Measurements from ENCODE around the gene PPP2R5B. TPM values are rescaled to one million over a fixed set of nuclear protein-coding genes. Genes with fewer than 3 reads are reported as not detected.
"Not testable (repeated sequence)": the region's sequence is repeated elsewhere in the genome, so short reads cannot be mapped to it uniquely, and the experiment has no call there.

Gene PPP2R5B
- total RNA-seq, 1 experiment from 2014 or later, result 1.8 TPM

- Histone ChIP-seq H2AFZ (ENCODE audit: low read length) (no peak within 1 kb of the TSS), H3K9me2 (replicated peaks; ENCODE audit: insufficient read depth, low read length) (no peaks in the 10 kb centered on the region), H3K79me2 (ENCODE audit: low read length) (no peaks in the 10 kb centered on the region), H3K4me1 (ENCODE audit: low read length) (peaks cover 14% of the 10 kb centered on the region), H3K9me3 (ENCODE audit: low read length) (no peaks in the 10 kb centered on the region), H4K20me1 (ENCODE audit: insufficient read depth, low read depth, low read length) (no peaks in the 10 kb centered on the region), H3K4me2 (ENCODE audit: low read depth, low read length, poor library complexity, severe bottlenecking) (no peak within 1 kb of the TSS), H3K27me3 (ENCODE audit: low read length) (no peaks in the 10 kb centered on the region), H3K27ac (ENCODE audit: low read length) (no peak within 1 kb of the TSS), H3K36me3 (ENCODE audit: insufficient read depth, low read length) (no peaks in the 10 kb centered on the region), H3K4me3 (ENCODE audit: low read length) (no peak within 1 kb of the TSS), H3K9ac (ENCODE audit: low read length) (no peak within 1 kb of the TSS)
- no peak for DNase-seq
Measured at GRCh38 chr11:64971421-64972233, 47.1 kb downstream of the PPP2R5B start, which contains the start of gene MAJIN. Gene MAJIN, minus strand, starts transcription at chr11:64972108. Its CDS starts 12,703 bp downstream, at chr11:64959405.

GRCh38 chr11:64974124-64974523, 49.6 kb downstream of the PPP2R5B start:
- Histone ChIP-seq H2AFZ (ENCODE audit: low read length) (no peak overlapping the region), H3K4me2 (ENCODE audit: low read depth, low read length, poor library complexity, severe bottlenecking) (no peak overlapping the region)

GRCh38 chr11:64976651-64977050, 52.2 kb downstream of the PPP2R5B start:
- no peaks in the 10 kb centered on the region for H4K20me1 ChIP-seq (ENCODE audit: insufficient read depth, low read depth, low read length)
- no peak overlapping the region for H3K4me2 ChIP-seq (ENCODE audit: low read depth, low read length, poor library complexity, severe bottlenecking)
- peaks cover 14% of the 10 kb centered on the region for H3K4me1 ChIP-seq (ENCODE audit: low read length)
- H3K27ac ChIP-seq (ENCODE audit: low read length), result no peak overlapping the region
- H2AFZ ChIP-seq (ENCODE audit: low read length), result no peak overlapping the region
- no peak for DNase-seq
- no peaks in the 10 kb centered on the region for H3K79me2 ChIP-seq (ENCODE audit: low read length)
- H3K9me2 ChIP-seq (replicated peaks; ENCODE audit: insufficient read depth, low read length), result no peaks in the 10 kb centered on the region
- no peaks in the 10 kb centered on the region for H3K36me3 ChIP-seq (ENCODE audit: insufficient read depth, low read length)
- no peak overlapping the region for H3K9ac ChIP-seq (ENCODE audit: low read length)
- H3K9me3 ChIP-seq (ENCODE audit: low read length), result no peaks in the 10 kb centered on the region
- no peak overlapping the region for H3K4me3 ChIP-seq (ENCODE audit: low read length)
- no peaks in the 10 kb centered on the region for H3K27me3 ChIP-seq (ENCODE audit: low read length)

More at GRCh38 chr11:64974124-64974523, 49.6 kb downstream of the PPP2R5B start:
- H3K4me3 ChIP-seq (ENCODE audit: low read length), result no peak overlapping the region
- no peaks in the 10 kb centered on the region for H4K20me1 ChIP-seq (ENCODE audit: insufficient read depth, low read depth, low read length)
- no peaks in the 10 kb centered on the region for H3K79me2 ChIP-seq (ENCODE audit: low read length)
- no peak for DNase-seq
- H3K36me3 ChIP-seq (ENCODE audit: insufficient read depth, low read length), result no peaks in the 10 kb centered on the region
- H3K9ac ChIP-seq (ENCODE audit: low read length), result no peak overlapping the region
- H3K27ac ChIP-seq (ENCODE audit: low read length), result no peak overlapping the region
- peaks cover 14% of the 10 kb centered on the region for H3K4me1 ChIP-seq (ENCODE audit: low read length)
- H3K9me3 ChIP-seq (ENCODE audit: low read length), result no peaks in the 10 kb centered on the region
- H3K27me3 ChIP-seq (ENCODE audit: low read length), result no peaks in the 10 kb centered on the region
- no peaks in the 10 kb centered on the region for H3K9me2 ChIP-seq (replicated peaks; ENCODE audit: insufficient read depth, low read length)

GRCh38 chr11:64983339-64983738, 58.9 kb downstream of the PPP2R5B start:
- H2AFZ ChIP-seq (ENCODE audit: low read length); H3K9me3 ChIP-seq (ENCODE audit: low read length); H3K4me3 ChIP-seq (ENCODE audit: low read length); H3K36me3 ChIP-seq (ENCODE audit: insufficient read depth, low read length); DNase-seq; H3K27me3 ChIP-seq (ENCODE audit: low read length); H3K4me1 ChIP-seq (ENCODE audit: low read length); H3K79me2 ChIP-seq (ENCODE audit: low read length); H4K20me1 ChIP-seq (ENCODE audit: insufficient read depth, low read depth, low read length); H3K4me2 ChIP-seq (ENCODE audit: low read depth, low read length, poor library complexity, severe bottlenecking); H3K27ac ChIP-seq (ENCODE audit: low read length); H3K9me2 ChIP-seq (replicated peaks; ENCODE audit: insufficient read depth, low read length); H3K9ac ChIP-seq (ENCODE audit: low read length): not testable (repeated sequence)

Small RNAs within 50 kb of the gene (small RNA-seq; reads per million reads assigned to genes)
- not detected for gene MIR6749
- gene MIR6750, result not detected

Other genes starting within 250 kb of the PPP2R5B start
- gene NRXN2, start 201.5 kb upstream of the PPP2R5B start, total RNA-seq (2014; rRNA removed; shearing (Covaris generic); ENCODE audit: low replicate concordance), result 0.83 TPM in 1 of 2 replicates, not detected in the other
- gene RASGRP2, start 180.5 kb upstream of the PPP2R5B start, total RNA-seq (2014; rRNA removed; shearing (Covaris generic); ENCODE audit: low replicate concordance), result 4.0 and 5.3 TPM in 2 replicates
- gene PYGM, start 164.7 kb upstream of the PPP2R5B start, total RNA-seq (2014; rRNA removed; shearing (Covaris generic); ENCODE audit: low replicate concordance), result 1.3 TPM in 1 of 2 replicates, not detected in the other
- 156 and 329 TPM in 2 replicates for gene SF1, start 146.1 kb upstream of the PPP2R5B start, total RNA-seq (2014; rRNA removed; shearing (Covaris generic); ENCODE audit: low replicate concordance)
- gene MAP4K2, start 121.5 kb upstream of the PPP2R5B start, total RNA-seq (2014; rRNA removed; shearing (Covaris generic); ENCODE audit: low replicate concordance), result 62.0 and 84.2 TPM in 2 replicates
- gene MEN1, start 114.1 kb upstream of the PPP2R5B start, total RNA-seq (2014; rRNA removed; shearing (Covaris generic); ENCODE audit: low replicate concordance), result 27.6 and 28.3 TPM in 2 replicates
- 0.15 and 0.22 TPM in 2 replicates for gene CDC42BPG, start 80.0 kb upstream of the PPP2R5B start, total RNA-seq (2014; rRNA removed; shearing (Covaris generic); ENCODE audit: low replicate concordance)
- gene EHD1, start 46.1 kb upstream of the PPP2R5B start, total RNA-seq (2014; rRNA removed; shearing (Covaris generic); ENCODE audit: low replicate concordance), result 30.8 and 77.3 TPM in 2 replicates
- gene ATG2A, start 7.5 kb upstream of the PPP2R5B start, total RNA-seq (2014; rRNA removed; shearing (Covaris generic); ENCODE audit: low replicate concordance), result 16.2 and 24.6 TPM in 2 replicates
- not detected in 2 replicates for gene GPHA2, start 11.2 kb downstream of the PPP2R5B start, total RNA-seq (2014; rRNA removed; shearing (Covaris generic); ENCODE audit: low replicate concordance)
- not detected in 2 replicates for gene MAJIN, start 47.4 kb downstream of the PPP2R5B start, total RNA-seq (2014; rRNA removed; shearing (Covaris generic); ENCODE audit: low replicate concordance)
- gene BATF2, start 72.3 kb downstream of the PPP2R5B start, total RNA-seq (2014; rRNA removed; shearing (Covaris generic); ENCODE audit: low replicate concordance), result 0.18 and 1.1 TPM in 2 replicates
- gene ARL2, start 89.5 kb downstream of the PPP2R5B start, total RNA-seq (2014; rRNA removed; shearing (Covaris generic); ENCODE audit: low replicate concordance), result 28.9 and 44.4 TPM in 2 replicates
- 14.2 and 17.6 TPM in 2 replicates for gene SNX15, start 102.8 kb downstream of the PPP2R5B start, total RNA-seq (2014; rRNA removed; shearing (Covaris generic); ENCODE audit: low replicate concordance)
- gene SAC3D1, start 116.5 kb downstream of the PPP2R5B start, total RNA-seq (2014; rRNA removed; shearing (Covaris generic); ENCODE audit: low replicate concordance), result 1.9 and 11.9 TPM in 2 replicates
- not detected in 2 replicates for gene NAALADL1, start 133.9 kb downstream of the PPP2R5B start, total RNA-seq (2014; rRNA removed; shearing (Covaris generic); ENCODE audit: low replicate concordance)
- gene CDCA5, start 159.4 kb downstream of the PPP2R5B start, total RNA-seq (2014; rRNA removed; shearing (Covaris generic); ENCODE audit: low replicate concordance), result 24.3 and 28.2 TPM in 2 replicates
- 19.0 and 40.7 TPM in 2 replicates for gene ZFPL1, start 159.5 kb downstream of the PPP2R5B start, total RNA-seq (2014; rRNA removed; shearing (Covaris generic); ENCODE audit: low replicate concordance)
- gene VPS51, start 171.5 kb downstream of the PPP2R5B start, total RNA-seq (2014; rRNA removed; shearing (Covaris generic); ENCODE audit: low replicate concordance), result 78.9 and 193 TPM in 2 replicates
- gene TM7SF2, start 187.2 kb downstream of the PPP2R5B start, total RNA-seq (2014; rRNA removed; shearing (Covaris generic); ENCODE audit: low replicate concordance), result 160 and 161 TPM in 2 replicates
- 11.3 and 18.0 TPM in 2 replicates for gene ZNHIT2, start 193.0 kb downstream of the PPP2R5B start, total RNA-seq (2014; rRNA removed; shearing (Covaris generic); ENCODE audit: low replicate concordance)
- 662 and 1,340 TPM in 2 replicates for gene FAU, start 197.4 kb downstream of the PPP2R5B start, total RNA-seq (2014; rRNA removed; shearing (Covaris generic); ENCODE audit: low replicate concordance)
- gene MRPL49, start 197.6 kb downstream of the PPP2R5B start, total RNA-seq (2014; rRNA removed; shearing (Covaris generic); ENCODE audit: low replicate concordance), result 44.5 and 65.8 TPM in 2 replicates
- 73.6 and 118 TPM in 2 replicates for gene SYVN1, start 209.8 kb downstream of the PPP2R5B start, total RNA-seq (2014; rRNA removed; shearing (Covaris generic); ENCODE audit: low replicate concordance)
- gene SPDYC, start 245.5 kb downstream of the PPP2R5B start, total RNA-seq (2014; rRNA removed; shearing (Covaris generic); ENCODE audit: low replicate concordance), result not detected in 2 replicates